Neural progenitor cell (in vitro differentiated cells): Measurements from ENCODE around the gene UBE2QL1. TPM values are rescaled to one million over a fixed set of nuclear protein-coding genes. Genes with fewer than 3 reads are reported as not detected.

Source experiments
- DNase-seq: peaks from one replicate; pipeline ENCODE4 v3.0.0-alpha.2; 2016; ENCODE audit warnings: low spot score
- H2AFZ ChIP-seq: fragments of 200-600 bp; sonication (generic); replicated peaks from 2 replicates; pipeline ENCODE4 v1.6.1; 2016; ENCODE audit warnings: antibody characterized with exemption
- H3F3A ChIP-seq: fragments of 200-600 bp; sonication (generic); 2 replicates; pipeline ENCODE4 v1.6.1; 2016; ENCODE audit warnings: antibody characterized with exemption, low read depth
- H3K27ac ChIP-seq: fragments of 200-600 bp; sonication (generic); 2 replicates; pipeline ENCODE4 v1.5.1; 2016; ENCODE audit warnings: mild to moderate bottlenecking
- H3K27me3 ChIP-seq: fragments of 200-600 bp; sonication (generic); 2 replicates; pipeline ENCODE4 v1.6.1; 2016; ENCODE audit warnings: mild to moderate bottlenecking, moderate library complexity
- H3K36me3 ChIP-seq: fragments of 200-600 bp; sonication (generic); 2 replicates; pipeline ENCODE4 v1.5.1; 2016
- H3K4me1 ChIP-seq: fragments of 200-600 bp; sonication (generic); 2 replicates; pipeline ENCODE4 v1.6.1; 2016; ENCODE audit warnings: mixed run types
- H3K4me2 ChIP-seq: fragments of 200-600 bp; sonication (generic); 2 replicates; pipeline ENCODE4 v1.6.1; 2016
- H3K4me3 ChIP-seq: fragments of 200-600 bp; sonication (generic); 2 replicates; pipeline ENCODE4 v1.5.1; 2016
- H3K79me2 ChIP-seq: fragments of 200-600 bp; sonication (generic); 2 replicates; pipeline ENCODE4 v1.6.1; 2016; ENCODE audit warnings: low read depth
- H3K9ac ChIP-seq: fragments of 200-600 bp; sonication (generic); 2 replicates; pipeline ENCODE4 v1.6.1; 2016
- H3K9me3 ChIP-seq: fragments of 200-600 bp; sonication (generic); 2 replicates; pipeline ENCODE4 v1.5.1; 2016; ENCODE audit warnings: low read depth
- H4K20me1 ChIP-seq: fragments of 200-600 bp; sonication (generic); 2 replicates; pipeline ENCODE4 v1.6.1; 2016; ENCODE audit warnings: low read depth
- H3K27ac Mint-ChIP-seq: 3 replicates; pipeline ENCODE4 v1.8.0; 2021; ENCODE audit warnings: mixed read lengths
- H3K27me3 Mint-ChIP-seq: 2 replicates; pipeline ENCODE4 v1.8.0; 2022; ENCODE audit warnings: low read depth, mild to moderate bottlenecking, inconsistent platforms, moderate library complexity, mixed read lengths; ENCODE audit not compliant: insufficient read depth
- H3K36me3 Mint-ChIP-seq: 3 replicates; pipeline ENCODE4 v1.8.0; 2021; ENCODE audit warnings: mixed read lengths
- H3K4me1 Mint-ChIP-seq: 3 replicates; pipeline ENCODE4 v1.8.0; 2021; ENCODE audit warnings: mixed read lengths
- H3K4me3 Mint-ChIP-seq: 3 replicates; pipeline ENCODE4 v1.8.0; 2021; ENCODE audit warnings: mild to moderate bottlenecking, moderate library complexity, mixed read lengths
- H3K9me3 Mint-ChIP-seq: 3 replicates; pipeline ENCODE4 v1.8.0; 2020; ENCODE audit warnings: mixed read lengths
- EZH2 ChIP-seq: fragments of 200-600 bp; sonication (generic); IDR thresholded peaks from 2 replicates; pipeline ENCODE4 v1.6.1; 2017; ENCODE audit warnings: antibody characterized with exemption, mild to moderate bottlenecking, moderate library complexity
- EZH2phosphoT487 ChIP-seq: fragments of 200-600 bp; sonication (generic); IDR thresholded peaks from 2 replicates; pipeline ENCODE4 v1.6.1; 2017; ENCODE audit warnings: antibody characterized with exemption
- total RNA-seq: library from RNA; depleted of rRNA; stranded (reverse); fragments of >200 nt; gene quantifications from 2 replicates; pipeline ENCODE4 v1.2.3, GENCODE V29; 2015; ENCODE audit warnings: low replicate concordance
- TF ChIP-seq, protein P1 (sequence below): fragments of 200-600 bp; sonication (generic); IDR thresholded peaks from 2 replicates; pipeline ENCODE4 v1.5.1; 2017; ENCODE audit warnings: antibody characterized with exemption, mild to moderate bottlenecking

UBE2QL1 gene
- total RNA-seq, 1 donor from 2014 or later = 0.30 TPM

- no peak for DNase-seq
- TF ChIP-seq, protein P1, sequence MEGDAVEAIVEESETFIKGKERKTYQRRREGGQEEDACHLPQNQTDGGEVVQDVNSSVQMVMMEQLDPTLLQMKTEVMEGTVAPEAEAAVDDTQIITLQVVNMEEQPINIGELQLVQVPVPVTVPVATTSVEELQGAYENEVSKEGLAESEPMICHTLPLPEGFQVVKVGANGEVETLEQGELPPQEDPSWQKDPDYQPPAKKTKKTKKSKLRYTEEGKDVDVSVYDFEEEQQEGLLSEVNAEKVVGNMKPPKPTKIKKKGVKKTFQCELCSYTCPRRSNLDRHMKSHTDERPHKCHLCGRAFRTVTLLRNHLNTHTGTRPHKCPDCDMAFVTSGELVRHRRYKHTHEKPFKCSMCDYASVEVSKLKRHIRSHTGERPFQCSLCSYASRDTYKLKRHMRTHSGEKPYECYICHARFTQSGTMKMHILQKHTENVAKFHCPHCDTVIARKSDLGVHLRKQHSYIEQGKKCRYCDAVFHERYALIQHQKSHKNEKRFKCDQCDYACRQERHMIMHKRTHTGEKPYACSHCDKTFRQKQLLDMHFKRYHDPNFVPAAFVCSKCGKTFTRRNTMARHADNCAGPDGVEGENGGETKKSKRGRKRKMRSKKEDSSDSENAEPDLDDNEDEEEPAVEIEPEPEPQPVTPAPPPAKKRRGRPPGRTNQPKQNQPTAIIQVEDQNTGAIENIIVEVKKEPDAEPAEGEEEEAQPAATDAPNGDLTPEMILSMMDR = no peak
- no peak for TF ChIP-seq EZH2
- TF ChIP-seq EZH2phosphoT487 = no peak
- no peaks in the 10 kb centered on the region for H3K36me3 Mint-ChIP-seq
- Histone ChIP-seq H3K27ac (no peak overlapping the region), H3F3A (no peaks in the 10 kb centered on the region), H3K4me1 (no peaks in the 10 kb centered on the region), H4K20me1 (no peaks in the 10 kb centered on the region), H3K9me3 (no peaks in the 10 kb centered on the region), H3K4me2 (no peak overlapping the region), H3K4me3 (no peak overlapping the region), H3K9ac (no peak overlapping the region), H3K79me2 (no peaks in the 10 kb centered on the region), H3K36me3 (no peaks in the 10 kb centered on the region), H2AFZ (no peak overlapping the region), H3K27me3 (peaks cover 6% of the 10 kb centered on the region)
- H3K9me3 Mint-ChIP-seq = no peaks in the 10 kb centered on the region
- no peak overlapping the region for H3K27ac Mint-ChIP-seq
- H3K27me3 Mint-ChIP-seq = no peaks in the 10 kb centered on the region
- no peak overlapping the region for H3K4me3 Mint-ChIP-seq
- H3K4me1 Mint-ChIP-seq = peaks cover 5% of the 10 kb centered on the region
Observed at GRCh38 chr5:6482735-6483134, 34.1 kb downstream of the UBE2QL1 start.

GRCh38 chr5:6483880-6484382, 35.3 kb downstream of the UBE2QL1 start:
- H2AFZ ChIP-seq = no peak overlapping the region
- no peak overlapping the region for H3K4me3 ChIP-seq
- H3K4me3 Mint-ChIP-seq = no peak overlapping the region
- H4K20me1 ChIP-seq = no peaks in the 10 kb centered on the region
- no peak overlapping the region for H3K27ac ChIP-seq
- no peak for DNase-seq
- no peak overlapping the region for H3K27ac Mint-ChIP-seq
- no peaks in the 10 kb centered on the region for H3K36me3 Mint-ChIP-seq
- TF ChIP-seq, protein P1 = no peak
- TF ChIP-seq EZH2 (no peak), EZH2phosphoT487 (no peak)
- no peaks in the 10 kb centered on the region for H3K36me3 ChIP-seq
- H3K9me3 Mint-ChIP-seq = no peaks in the 10 kb centered on the region
- no peak overlapping the region for H3K9ac ChIP-seq
- no peak overlapping the region for H3K4me2 ChIP-seq
- peaks cover 18% of the 10 kb centered on the region for H3K27me3 ChIP-seq
- H3K27me3 Mint-ChIP-seq = peaks cover 6% of the 10 kb centered on the region
- no peaks in the 10 kb centered on the region for H3K4me1 ChIP-seq
- H3K4me1 Mint-ChIP-seq = peaks cover 10% of the 10 kb centered on the region
- no peaks in the 10 kb centered on the region for H3K9me3 ChIP-seq
- no peaks in the 10 kb centered on the region for H3F3A ChIP-seq
- H3K79me2 ChIP-seq = no peaks in the 10 kb centered on the region

DNA sequence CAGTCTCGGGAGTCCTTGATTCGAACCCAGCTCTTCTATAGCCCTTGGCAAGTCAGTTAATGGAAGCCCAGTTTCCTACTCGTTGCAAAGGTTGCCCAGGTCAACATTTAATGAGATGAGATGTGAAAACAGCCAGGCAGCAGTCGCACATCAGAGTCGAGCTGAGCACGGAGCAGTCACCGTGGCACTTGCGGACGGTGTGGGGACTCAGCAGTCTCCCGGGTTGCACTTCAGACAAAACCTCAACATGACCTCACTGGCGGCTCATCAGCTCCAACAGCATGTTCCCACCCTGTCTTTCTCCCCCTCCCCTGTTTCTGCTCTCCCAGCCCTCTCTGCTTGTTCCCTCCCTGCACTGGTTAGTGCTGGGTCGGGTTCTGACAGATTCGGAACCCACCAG, 35.8 kb downstream of the UBE2QL1 start:
- Histone ChIP-seq H4K20me1 (no peaks in the 10 kb centered on the region), H3K4me3 (no peak overlapping the region), H3K4me1 (no peaks in the 10 kb centered on the region), H3K4me2 (no peak overlapping the region), H3K9me3 (no peaks in the 10 kb centered on the region), H3K79me2 (no peaks in the 10 kb centered on the region), H3K36me3 (no peaks in the 10 kb centered on the region), H3K27ac (no peak overlapping the region), H3K9ac (no peak overlapping the region), H3K27me3 (peaks cover 23% of the 10 kb centered on the region), H3F3A (no peaks in the 10 kb centered on the region), H2AFZ (no peak overlapping the region)
- no peak for TF ChIP-seq EZH2
- TF ChIP-seq EZH2phosphoT487 = no peak
- TF ChIP-seq, protein P1 = no peak
- no peak overlapping the region for H3K27ac Mint-ChIP-seq
- peaks cover 10% of the 10 kb centered on the region for H3K4me1 Mint-ChIP-seq
- H3K9me3 Mint-ChIP-seq = no peaks in the 10 kb centered on the region
- no peak for DNase-seq
- H3K27me3 Mint-ChIP-seq = peaks cover 6% of the 10 kb centered on the region
- H3K4me3 Mint-ChIP-seq = no peak overlapping the region
- H3K36me3 Mint-ChIP-seq = no peaks in the 10 kb centered on the region
